HepG2 (cell line): ENCODE measurements around the gene CRYM. TPM values are rescaled to one million over a fixed set of nuclear protein-coding genes. Genes with fewer than 3 reads are reported as not detected.

ENCODE experiments used
- ATF3 ChIP-seq: sonication (generic); formaldehyde crosslinking; IDR thresholded peaks from 2 replicates; pipeline ENCODE4 v1.4.0; 2020; ENCODE audit warnings: missing genetic modification reagents
- ATF7 ChIP-seq, 2 experiments: fragments of 450-650 bp in 1 of 2; sonication (generic) in 1 of 2; formaldehyde crosslinking in 1 of 2; IDR thresholded peaks; 2 replicates each; pipeline versions ENCODE4 v1.4.0 to v1.6.1; 2016 to 2020; ENCODE audit warnings: antibody characterized with exemption in 1 of 2, mild to moderate bottlenecking in 1 of 2, missing genetic modification reagents in 1 of 2
- BRD4 ChIP-seq: sonication (generic); formaldehyde crosslinking; IDR thresholded peaks from 2 replicates; pipeline ENCODE4 v1.4.0; 2020; ENCODE audit warnings: missing genetic modification reagents
- E2F5 ChIP-seq: sonication (generic); formaldehyde crosslinking; conservative IDR thresholded peaks from 2 replicates; pipeline ENCODE4 v1.4.0; 2020; ENCODE audit warnings: missing genetic modification reagents
- GATAD2A ChIP-seq: IDR thresholded peaks from 2 replicates; pipeline ENCODE4 v1.6.1; 2016
- JUN ChIP-seq: sonication (generic); formaldehyde crosslinking; IDR thresholded peaks from 2 replicates; pipeline ENCODE4 v1.4.0; 2020; ENCODE audit warnings: mild to moderate bottlenecking, missing genetic modification reagents
- JUNB ChIP-seq: sonication (generic); formaldehyde crosslinking; IDR thresholded peaks from 2 replicates; pipeline ENCODE4 v1.8.0; 2022; ENCODE audit warnings: missing genetic modification reagents, mild to moderate bottlenecking, borderline replicate concordance
- KLF15 ChIP-seq: sonication (generic); formaldehyde crosslinking; IDR thresholded peaks from 2 replicates; pipeline ENCODE4 v1.8.1; 2023; ENCODE audit warnings: borderline replicate concordance, mild to moderate bottlenecking, inconsistent platforms, missing genetic modification reagents, mixed read lengths
- MXI1 ChIP-seq: IDR thresholded peaks from 3 replicates; pipeline ENCODE4 v1.6.1; 2012; ENCODE audit warnings: low read depth, low read length, inconsistent platforms, borderline replicate concordance
- NFRKB ChIP-seq: fragments of 450-650 bp; IDR thresholded peaks from 2 replicates; pipeline ENCODE4 v1.6.1; 2017
- SALL2 ChIP-seq: sonication (generic); formaldehyde crosslinking; IDR thresholded peaks from 2 replicates; pipeline ENCODE4 v1.8.1; 2023; ENCODE audit warnings: mild to moderate bottlenecking, missing genetic modification reagents, inconsistent platforms
- SMC3 ChIP-seq: IDR thresholded peaks from 2 replicates; pipeline ENCODE4 v1.6.1; 2011; ENCODE audit warnings: low read length, improper control_type of control experiment
- SPEN ChIP-seq: sonication (generic); formaldehyde crosslinking; IDR thresholded peaks from 2 replicates; pipeline ENCODE4 v1.5.1; 2020; ENCODE audit warnings: low read depth, mild to moderate bottlenecking, missing genetic modification reagents
- TAF1 ChIP-seq: sonication (generic); formaldehyde crosslinking; IDR thresholded peaks from 2 replicates; pipeline ENCODE4 v1.4.0; 2020; ENCODE audit warnings: missing genetic modification reagents
- THYN1 ChIP-seq: sonication (generic); formaldehyde crosslinking; IDR thresholded peaks from 2 replicates; pipeline ENCODE4 v1.8.1; 2023; ENCODE audit warnings: low read depth, mild to moderate bottlenecking, moderate library complexity, missing genetic modification reagents, borderline replicate concordance
- ZFP1 ChIP-seq: IDR thresholded peaks from 2 replicates; pipeline ENCODE4 v1.6.1; 2016
- ZFP37 ChIP-seq: sonication (generic); formaldehyde crosslinking; IDR thresholded peaks from 2 replicates; pipeline ENCODE4 v1.4.0; 2020; ENCODE audit warnings: missing genetic modification reagents, borderline replicate concordance
- ZFYVE20 ChIP-seq: sonication (generic); formaldehyde crosslinking; IDR thresholded peaks from 2 replicates; pipeline ENCODE4 v1.8.0; 2023; ENCODE audit warnings: low read depth, mild to moderate bottlenecking, moderate library complexity, missing genetic modification reagents, borderline replicate concordance
- ZNF17 ChIP-seq: sonication (generic); formaldehyde crosslinking; IDR thresholded peaks from 2 replicates; pipeline ENCODE4 v1.5.0; 2020; ENCODE audit warnings: mild to moderate bottlenecking, missing genetic modification reagents
- ZNF225 ChIP-seq: sonication (generic); formaldehyde crosslinking; IDR thresholded peaks from 2 replicates; pipeline ENCODE4 v1.4.0; 2020; ENCODE audit warnings: mild to moderate bottlenecking, missing genetic modification reagents
- ZNF335 ChIP-seq: sonication (generic); formaldehyde crosslinking; IDR thresholded peaks from 2 replicates; pipeline ENCODE4 v1.4.0; 2020; ENCODE audit warnings: missing genetic modification reagents
- ZNF543 ChIP-seq: sonication (generic); formaldehyde crosslinking; IDR thresholded peaks from 2 replicates; pipeline ENCODE4 v1.4.0; 2020; ENCODE audit warnings: mild to moderate bottlenecking, missing genetic modification reagents
- ZNF557 ChIP-seq: sonication (generic); formaldehyde crosslinking; IDR thresholded peaks from 2 replicates; pipeline ENCODE4 v1.4.0; 2020; ENCODE audit warnings: missing genetic modification reagents
- ZSCAN25 ChIP-seq: sonication (generic); formaldehyde crosslinking; IDR thresholded peaks from 2 replicates; pipeline ENCODE4 v1.8.0; 2022; ENCODE audit warnings: mild to moderate bottlenecking, missing genetic modification reagents
- polyA plus RNA-seq, 8 experiments: library from polyadenylated mRNA; depleted of rRNA in 3 of 8; stranded (reverse) in 7 of 8; unstranded in 1 of 8; fragments of >200 nt; fragmentation: Illumina TruSeq in 4 of 8; extraction: Trizol in 4 of 8; gene quantifications; 2 replicates each; pipeline versions ENCODE4 v1.2.1 to v1.2.3, GENCODE V29; 2011 to 2016; ENCODE audit warnings: low read depth in 4 of 8, missing spikeins in 1 of 8, mixed read lengths in 1 of 8; ENCODE audit not compliant: insufficient read depth in 1 of 8
- total RNA-seq, 5 experiments: library from RNA; depleted of rRNA; stranded (reverse); fragments of >200 nt; fragmentation: Illumina TruSeq; extraction: Trizol; gene quantifications; 2 replicates each; pipeline ENCODE4 v1.2.3, GENCODE V29; 2016; ENCODE audit warnings: low read depth in 1 of 5

The CRYM gene
- total and polyA plus RNA-seq, 2 of the 13 experiments (the other 11 are each of a cell fraction or from before 2014, with no cell fraction given): 1.9 to 2.2 TPM

GRCh38 chr16:21301168-21301894 lies 23.2 kb upstream of the CRYM start (continued):
- no peak for TF ChIP-seq ZNF17 (CRISPR knock-in tag)
- peak; percentile 71 for TF ChIP-seq GATAD2A
- TF ChIP-seq TAF1: peak; percentile 70
- TF ChIP-seq THYN1 (CRISPR knock-in tag): peak; percentile 90; the same call in 1 of the 2 replicates
- peak; percentile 98 for TF ChIP-seq BRD4 (CRISPR knock-in tag)
- no peak; the same call in 1 of the 2 replicates for TF ChIP-seq KLF15 (CRISPR knock-in tag)
- TF ChIP-seq ZNF225: peak; percentile 93
- TF ChIP-seq JUNB (CRISPR knock-in tag): peak; percentile 38; the same call in 1 of the 2 replicates
- peak; percentile 63; the same call in 1 of the 2 replicates for TF ChIP-seq ZFYVE20 (CRISPR knock-in tag)
- peak; percentile 98 for TF ChIP-seq SALL2 (CRISPR knock-in tag)
- TF ChIP-seq ATF3: 0 out of 2 replicates have a peak, but pooled peaks have one; percentile 55
- no peak for TF ChIP-seq NFRKB
- peak; percentile 55; the same call in 1 of the 2 replicates for TF ChIP-seq JUN (CRISPR knock-in tag)
- TF ChIP-seq SPEN: no peak; the same call in none of the 2 replicates
- TF ChIP-seq ZNF557 (CRISPR knock-in tag): peak; percentile 77; the same call in 1 of the 2 replicates
- peak; percentile 31; the same call in 1 of the 3 replicates for TF ChIP-seq MXI1
- peak; percentile 96 for TF ChIP-seq ZNF543 (CRISPR knock-in tag)
- peak; percentile 1; the same call in 1 of the 2 replicates for TF ChIP-seq SMC3
- TF ChIP-seq ATF7 (IDR thresholded peaks at IDR 0.05): no peak
- peak; percentile 88 for TF ChIP-seq ATF7 (CRISPR knock-in tag; IDR thresholded peaks at IDR 0.05)
- TF ChIP-seq E2F5 (CRISPR knock-in tag): 0 out of 2 replicates have a peak, but pooled peaks have one; percentile 47
- TF ChIP-seq ZFP1 (CRISPR knock-in tag): no peak
- peak; percentile 76 for TF ChIP-seq ZSCAN25
- TF ChIP-seq ZNF335 (CRISPR knock-in tag): peak; percentile 19; the same call in 1 of the 2 replicates
- TF ChIP-seq ZFP37 (CRISPR knock-in tag): no peak; the same call in 1 of the 2 replicates
